GM18951 (cell line): ENCODE data around the gene MLXIP.
"Not testable (repeated sequence)": the region's sequence is repeated elsewhere in the genome, so short reads cannot be mapped to it uniquely, and the experiment has no call there.

ENCODE experiments used
- POLR2A ChIP-seq: IDR thresholded peaks from 4 replicates; pipeline ENCODE4 v1.6.1; 2011; ENCODE audit warnings: mild to moderate bottlenecking; ENCODE audit not compliant: insufficient read length, insufficient read depth; ENCODE audit errors: extremely low read depth
- in situ Hi-C: fragments of 300-500 bp; cut with MboI; formaldehyde crosslinking; loops from one replicate; pipeline ENCODE4 v1.12.0; 2022; ENCODE audit warnings: low sequenced_read_pairs, mixed read lengths, inconsistent platforms; ENCODE audit not compliant: unreplicated experiment

MLXIP gene, protein sequence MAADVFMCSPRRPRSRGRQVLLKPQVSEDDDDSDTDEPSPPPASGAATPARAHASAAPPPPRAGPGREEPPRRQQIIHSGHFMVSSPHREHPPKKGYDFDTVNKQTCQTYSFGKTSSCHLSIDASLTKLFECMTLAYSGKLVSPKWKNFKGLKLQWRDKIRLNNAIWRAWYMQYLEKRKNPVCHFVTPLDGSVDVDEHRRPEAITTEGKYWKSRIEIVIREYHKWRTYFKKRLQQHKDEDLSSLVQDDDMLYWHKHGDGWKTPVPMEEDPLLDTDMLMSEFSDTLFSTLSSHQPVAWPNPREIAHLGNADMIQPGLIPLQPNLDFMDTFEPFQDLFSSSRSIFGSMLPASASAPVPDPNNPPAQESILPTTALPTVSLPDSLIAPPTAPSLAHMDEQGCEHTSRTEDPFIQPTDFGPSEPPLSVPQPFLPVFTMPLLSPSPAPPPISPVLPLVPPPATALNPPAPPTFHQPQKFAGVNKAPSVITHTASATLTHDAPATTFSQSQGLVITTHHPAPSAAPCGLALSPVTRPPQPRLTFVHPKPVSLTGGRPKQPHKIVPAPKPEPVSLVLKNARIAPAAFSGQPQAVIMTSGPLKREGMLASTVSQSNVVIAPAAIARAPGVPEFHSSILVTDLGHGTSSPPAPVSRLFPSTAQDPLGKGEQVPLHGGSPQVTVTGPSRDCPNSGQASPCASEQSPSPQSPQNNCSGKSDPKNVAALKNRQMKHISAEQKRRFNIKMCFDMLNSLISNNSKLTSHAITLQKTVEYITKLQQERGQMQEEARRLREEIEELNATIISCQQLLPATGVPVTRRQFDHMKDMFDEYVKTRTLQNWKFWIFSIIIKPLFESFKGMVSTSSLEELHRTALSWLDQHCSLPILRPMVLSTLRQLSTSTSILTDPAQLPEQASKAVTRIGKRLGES

DNA sequence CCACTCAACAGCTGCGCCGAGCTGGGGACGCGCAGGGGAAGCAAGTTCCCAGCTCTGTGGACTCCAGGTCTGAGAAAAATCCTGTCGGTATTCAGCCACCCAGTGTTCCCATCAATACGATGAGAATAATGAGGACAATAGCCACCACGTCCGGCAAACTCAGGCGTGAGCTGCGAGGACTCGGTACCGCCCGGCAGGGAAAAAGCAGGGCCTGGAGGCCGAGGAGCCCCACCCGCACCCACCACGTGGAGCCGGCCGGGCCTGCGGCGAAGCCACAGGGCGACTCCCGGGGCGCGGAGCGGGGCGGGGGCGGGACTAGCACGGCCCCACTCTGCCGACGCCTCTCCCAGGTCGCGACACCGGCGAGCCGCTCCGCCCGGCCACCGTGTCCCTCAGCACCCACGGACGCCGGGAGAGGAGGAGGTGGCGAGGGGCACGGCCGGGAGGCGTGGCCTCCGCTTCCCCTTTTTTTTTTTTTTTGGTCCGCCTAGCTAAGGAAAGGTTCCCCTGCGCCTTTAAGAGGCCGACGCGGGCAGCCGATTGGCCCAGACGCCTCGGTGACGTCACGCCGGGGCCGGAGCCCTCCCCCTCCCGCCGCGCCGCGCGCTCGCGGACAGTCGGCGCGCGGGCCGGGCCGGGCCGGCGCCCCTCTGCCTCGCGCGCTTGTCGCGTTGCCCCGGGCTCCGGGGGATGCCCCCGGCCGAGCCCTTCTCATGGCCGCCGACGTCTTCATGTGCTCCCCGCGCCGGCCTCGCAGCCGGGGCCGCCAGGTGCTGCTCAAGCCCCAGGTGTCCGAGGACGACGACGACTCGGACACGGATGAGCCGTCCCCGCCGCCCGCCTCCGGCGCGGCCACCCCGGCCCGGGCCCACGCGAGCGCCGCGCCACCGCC lies at the start of gene MLXIP:
MLXIP (plus strand) TSS at position 616 of the 892 bp plus-strand sequence; CDS start at position 714, 98 bp downstream.
- TF ChIP-seq POLR2A: peak; percentile 89
- in situ Hi-C loops: no loop called here

DNA sequence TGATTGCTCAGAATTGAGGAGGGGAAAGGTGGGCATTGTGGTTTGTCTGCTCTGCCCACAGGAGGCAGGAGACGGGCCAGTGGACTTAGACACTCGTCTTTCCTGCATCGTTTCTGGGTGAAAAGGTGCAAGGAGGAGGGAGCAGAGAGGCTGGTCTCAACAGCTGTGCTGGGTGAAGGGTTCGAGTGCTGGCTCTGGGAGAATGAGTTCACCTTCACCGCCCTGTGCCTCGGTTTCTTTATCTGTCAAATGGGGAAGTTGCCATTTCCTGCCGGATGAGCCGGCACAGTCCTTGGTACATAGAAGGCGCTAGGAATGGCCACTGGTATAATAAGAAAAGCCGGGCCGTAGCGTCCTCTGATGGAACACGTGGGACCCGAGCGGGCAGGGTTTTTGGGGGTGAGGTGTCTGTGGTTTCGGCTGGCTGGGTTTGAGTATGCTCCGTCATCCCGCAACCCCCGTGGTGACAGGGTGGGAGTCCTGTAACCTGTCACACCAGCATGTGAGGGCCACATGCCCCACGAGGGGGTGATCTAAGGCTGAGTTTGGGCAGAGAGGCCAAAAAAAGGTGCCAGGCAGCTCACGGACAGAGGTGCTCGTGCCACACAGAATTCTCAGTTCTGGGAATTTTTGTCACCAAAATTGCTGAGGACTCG lies 49.5 kb upstream of the MLXIP start:
- in situ Hi-C loops: no loop called here
- no peak for TF ChIP-seq POLR2A

DNA sequence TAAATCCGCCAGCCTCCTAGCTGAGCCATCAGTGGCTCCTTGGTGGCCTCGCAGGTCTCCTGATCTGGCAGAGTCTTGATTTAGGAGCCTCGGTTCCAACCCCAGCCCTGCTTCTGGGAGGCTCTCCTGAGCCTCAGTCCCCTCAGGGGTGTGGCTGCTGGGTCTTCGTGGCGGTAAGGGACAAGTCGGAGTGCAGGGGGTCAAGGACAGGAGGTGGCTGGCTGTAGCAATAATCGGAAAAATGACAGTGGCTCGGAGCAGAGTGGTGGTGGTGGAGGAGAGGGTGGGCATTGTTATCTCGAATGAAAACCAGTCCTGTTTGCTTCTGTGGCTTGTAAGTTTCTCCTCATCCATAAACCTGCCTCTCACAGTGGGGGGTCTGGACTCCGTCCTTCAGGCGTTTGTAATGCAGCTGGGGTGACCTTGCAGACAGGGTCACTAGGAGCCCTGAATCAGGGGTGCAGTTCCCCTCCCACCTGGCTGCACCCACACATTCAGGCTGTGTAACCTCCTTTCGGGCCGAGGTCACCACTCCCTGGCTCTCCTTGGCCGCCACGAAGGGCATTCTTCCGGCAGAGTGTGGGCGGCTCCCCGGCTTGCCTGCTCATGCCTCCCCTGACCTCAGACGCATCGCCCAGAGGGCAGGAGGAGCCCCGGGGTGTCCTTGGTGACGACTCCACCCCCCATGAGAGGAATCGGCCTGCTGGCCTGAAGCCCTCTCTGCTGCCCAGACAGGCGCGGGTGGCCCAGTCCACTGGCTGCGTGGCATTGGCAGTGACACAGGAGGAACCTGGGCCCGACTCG lies 48.7 kb upstream of the MLXIP start:
- in situ Hi-C loops: no loop called here
- no peak for TF ChIP-seq POLR2A

DNA sequence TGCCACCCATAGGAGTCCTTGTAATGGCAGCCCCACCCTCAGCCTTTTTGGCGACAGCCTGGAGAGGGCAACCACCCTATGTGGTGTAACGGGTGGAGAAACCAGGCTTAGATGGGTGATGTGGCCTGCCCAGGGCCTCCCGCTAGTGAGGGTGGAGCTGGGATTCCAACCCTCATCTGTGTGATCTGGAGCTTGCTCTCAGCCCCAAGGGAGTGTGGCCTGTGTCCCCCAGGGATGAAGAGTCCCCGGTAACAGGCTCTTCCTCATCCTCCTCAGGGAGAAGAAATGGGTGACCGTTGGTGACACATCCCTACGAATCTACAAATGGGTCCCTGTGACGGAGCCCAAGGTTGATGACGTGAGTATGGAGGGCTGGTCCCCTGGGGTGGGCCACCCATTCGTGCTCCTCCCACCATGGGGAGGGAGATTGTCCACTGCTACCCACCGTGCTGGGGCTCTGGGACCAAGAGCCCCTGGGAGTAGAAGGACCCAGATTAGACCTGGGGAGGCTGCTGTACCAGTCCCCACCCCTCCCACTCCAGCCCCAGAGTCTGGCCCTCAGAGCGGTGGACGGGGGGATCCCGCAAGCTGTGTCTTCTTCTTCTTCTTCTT lies 48.0 kb upstream of the MLXIP start:
- TF ChIP-seq POLR2A: no peak
- in situ Hi-C loops: no loop called here

DNA sequence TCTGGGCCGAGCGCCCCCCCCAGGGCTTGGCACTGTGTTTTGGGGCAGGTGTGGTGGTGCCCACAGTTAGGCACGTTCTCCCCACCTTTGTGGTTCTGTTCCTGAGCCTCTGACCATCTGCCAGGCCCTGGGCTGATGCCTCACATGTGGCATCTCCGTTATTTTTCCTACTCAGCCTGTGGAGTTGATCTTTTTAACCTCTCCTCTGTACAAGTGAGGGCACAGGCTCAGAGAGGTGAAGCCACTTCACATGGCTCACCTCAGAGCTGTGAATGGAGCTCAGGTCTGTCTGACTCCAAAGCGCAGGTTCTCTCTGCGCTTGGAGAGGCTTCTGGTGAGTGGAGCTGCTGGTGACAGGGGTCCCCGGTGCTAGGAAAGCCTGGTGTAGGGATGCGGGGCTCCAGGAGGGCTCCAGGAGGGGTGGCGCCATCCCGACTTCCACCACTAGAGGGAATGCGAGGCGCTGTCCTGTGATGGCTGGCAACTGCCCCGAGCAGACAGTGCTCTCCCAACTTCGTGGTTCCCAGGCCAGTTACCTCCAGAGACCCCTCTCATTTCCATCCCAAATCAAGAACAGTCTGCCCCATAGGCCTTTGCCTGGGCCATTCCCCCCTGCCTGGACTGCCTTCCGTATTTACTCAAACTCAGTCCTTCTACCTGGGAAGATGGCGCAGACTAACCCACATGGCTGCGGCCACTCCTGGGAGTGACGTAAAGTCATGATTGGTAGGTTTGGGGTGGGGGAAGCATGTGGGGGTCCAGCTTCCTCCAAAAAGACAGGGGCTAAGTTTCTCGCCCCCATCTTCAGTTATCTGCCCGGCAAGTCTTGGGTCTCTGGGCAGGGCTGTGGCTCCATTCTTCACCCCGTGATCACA lies 47.0 kb upstream of the MLXIP start:
- no peak for TF ChIP-seq POLR2A
- in situ Hi-C loops: no loop called here

GRCh38 chr12:122032580-122032979 lies 46.0 kb upstream of the MLXIP start:
- in situ Hi-C loops: no loop called here
- no peak for TF ChIP-seq POLR2A

DNA sequence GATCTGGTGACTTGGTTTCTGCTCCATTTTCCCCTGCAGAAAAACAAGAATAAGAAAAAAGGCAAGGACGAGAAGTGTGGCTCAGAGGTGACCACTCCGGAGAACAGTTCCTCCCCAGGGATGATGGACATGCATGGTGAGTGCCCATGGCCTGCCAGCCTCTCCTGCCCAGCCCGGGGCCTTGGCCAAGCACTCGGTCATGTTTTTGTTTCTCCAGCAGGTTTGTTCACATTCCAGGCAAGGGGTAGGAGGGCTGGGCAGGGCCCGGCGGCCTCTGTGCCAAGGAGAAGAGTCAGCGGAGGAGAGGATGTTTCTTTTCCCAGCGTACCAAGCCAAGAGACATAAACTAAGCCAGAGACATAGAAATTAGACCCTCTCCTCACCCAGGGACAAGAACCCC lies 43.3 kb upstream of the MLXIP start:
- in situ Hi-C loops: no loop called here
- TF ChIP-seq POLR2A: no peak

DNA sequence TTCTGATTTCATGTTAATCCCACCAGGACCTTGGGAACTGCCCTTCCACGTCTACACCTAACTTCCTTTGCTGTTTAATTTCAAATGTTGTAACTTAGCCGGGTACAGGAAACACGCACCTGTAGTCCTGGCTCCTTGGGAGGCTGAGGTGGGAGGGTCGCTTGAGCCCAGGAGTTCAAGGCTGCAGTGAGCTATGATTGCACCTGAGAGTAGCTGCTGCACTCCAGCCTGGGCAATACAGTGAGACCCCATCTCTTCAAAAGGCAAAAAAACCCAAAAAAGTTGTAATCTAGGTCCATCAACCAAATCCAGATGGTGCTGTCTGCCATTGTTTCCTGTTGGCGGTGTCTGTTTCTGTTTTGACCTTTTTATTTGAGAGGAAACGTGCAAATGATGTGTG lies 42.4 kb upstream of the MLXIP start:
- no peak for TF ChIP-seq POLR2A
- in situ Hi-C loops: no loop called here

- in situ Hi-C loops: no loop called here
- no peak for TF ChIP-seq POLR2A
These were observed 37.8 kb upstream of the MLXIP start for GRCh38 chr12:122040579-122041386.

GRCh38 chr12:122041458-122041857 lies 37.1 kb upstream of the MLXIP start:
- in situ Hi-C loops: not testable (repeated sequence)
